Superior temporal gyrus (tissue), 1 donor: ENCODE results near the gene SPRR5.

Experiments used
- DNase-seq: peaks from one replicate; pipeline ENCODE4 v3.0.0-alpha.2; 2016; ENCODE audit errors: extremely low spot score

SPRR5 gene

GRCh38 chr1:152983234-152983633 lies 36.2 kb downstream of the SPRR5 start:
- DNase-seq, result no peak

GRCh38 chr1:152983743-152984142 lies 36.7 kb downstream of the SPRR5 start, which contains the start of gene SPRR1A:
TSS of gene SPRR1A (plus strand) at chr1:152984081. CDS start at chr1:152985231, 1,150 bp downstream.
- no peak for DNase-seq

- no peak for DNase-seq
These were observed 39.6 kb downstream of the SPRR5 start for GRCh38 chr1:152986578-152986977.

- DNase-seq, result no peak
These were observed 46.2 kb downstream of the SPRR5 start for GRCh38 chr1:152993186-152993585.

GRCh38 chr1:152995842-152996241 lies 48.8 kb downstream of the SPRR5 start:
- DNase-seq, result no peak

- DNase-seq, result peak; percentile 34
These were observed 49.8 kb downstream of the SPRR5 start for GRCh38 chr1:152996633-152997400.

- no peak for DNase-seq
These were observed 50.9 kb downstream of the SPRR5 start for GRCh38 chr1:152997901-152998300.

- no peak for DNase-seq
These were observed 51.5 kb downstream of the SPRR5 start for GRCh38 chr1:152998476-152998875.
